HL-60 (cell line): Measurements from ENCODE around the gene KRTAP20-4.

Experiments
- DNase-seq, 2 experiments: peaks; one replicate each; pipeline ENCODE4 v3.0.0-alpha.2; 2010 to 2020; ENCODE audit warnings: low read depth in 1 of 2, low spot score in 1 of 2
- H3K27ac ChIP-seq: fragments of 250-450 bp; sonication (Bioruptor Pico); replicated peaks from 2 replicates; pipeline ENCODE4 v1.5.1; 2020; ENCODE audit warnings: mild to moderate bottlenecking, moderate library complexity
- H3K27me3 ChIP-seq: fragments of 250-450 bp; sonication (Bioruptor Pico); 2 replicates; pipeline ENCODE4 v1.5.1; 2021; ENCODE audit warnings: mild to moderate bottlenecking, moderate library complexity; ENCODE audit not compliant: insufficient read depth, poor library complexity, severe bottlenecking
- H3K4me3 ChIP-seq: replicated peaks from 2 replicates; pipeline ENCODE4 v1.5.1; 2011; ENCODE audit warnings: mild to moderate bottlenecking, control low read depth, low read length; ENCODE audit not compliant: insufficient read depth
- GABPA ChIP-seq: IDR thresholded peaks from 2 replicates; pipeline ENCODE4 v1.6.1; 2012; ENCODE audit warnings: low read depth
- POLR2AphosphoS5 ChIP-seq: IDR thresholded peaks from 2 replicates; pipeline ENCODE4 v1.6.1; 2012; ENCODE audit warnings: low read depth
- SPI1 ChIP-seq: IDR thresholded peaks from 2 replicates; pipeline ENCODE4 v1.6.1; 2012; ENCODE audit warnings: low read depth, mild to moderate bottlenecking, borderline replicate concordance
- long read RNA-seq: library from polyadenylated mRNA; unstranded; transcript quantifications from one replicate; pipeline ENCODE4 v2.0.0, GENCODE V29; 2020
- TF ChIP-seq, protein P1 (sequence below): IDR thresholded peaks from one replicate; pipeline ENCODE4 v1.5.1; 2011; ENCODE audit warnings: low read length, control low read depth, inconsistent platforms; ENCODE audit not compliant: insufficient read depth
- TF ChIP-seq, protein P2 (sequence below): IDR thresholded peaks from 2 replicates; pipeline ENCODE4 v1.6.1; 2012; ENCODE audit warnings: low read depth; ENCODE audit not compliant: insufficient replicate concordance

Gene KRTAP20-4
- long read RNA-seq, result 0 reads

DNA sequence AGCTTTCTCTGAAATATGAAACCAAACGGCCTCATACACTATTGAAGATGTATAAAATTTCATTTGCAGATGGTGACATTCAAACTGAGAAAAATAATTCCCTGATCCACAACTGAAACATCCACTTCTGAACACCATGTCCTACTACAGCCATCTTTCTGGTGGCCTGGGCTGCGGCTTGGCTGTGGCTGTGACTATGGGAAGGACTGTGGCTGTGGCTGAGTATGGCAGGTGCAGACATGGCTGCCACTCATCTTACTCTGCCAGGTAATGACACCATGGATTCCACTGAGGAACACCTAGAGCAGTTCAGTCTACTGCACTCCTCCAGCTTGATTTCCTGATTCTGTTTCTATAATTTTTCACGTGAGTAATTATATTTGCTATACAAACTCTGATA is at the start of gene KRTAP20-4:
Gene KRTAP20-4 (plus strand): TSS at position 106 of the 400 bp plus-strand sequence.
- TF ChIP-seq POLR2AphosphoS5 (no peak), SPI1 (no peak), GABPA (no peak)
- TF ChIP-seq, protein P1, sequence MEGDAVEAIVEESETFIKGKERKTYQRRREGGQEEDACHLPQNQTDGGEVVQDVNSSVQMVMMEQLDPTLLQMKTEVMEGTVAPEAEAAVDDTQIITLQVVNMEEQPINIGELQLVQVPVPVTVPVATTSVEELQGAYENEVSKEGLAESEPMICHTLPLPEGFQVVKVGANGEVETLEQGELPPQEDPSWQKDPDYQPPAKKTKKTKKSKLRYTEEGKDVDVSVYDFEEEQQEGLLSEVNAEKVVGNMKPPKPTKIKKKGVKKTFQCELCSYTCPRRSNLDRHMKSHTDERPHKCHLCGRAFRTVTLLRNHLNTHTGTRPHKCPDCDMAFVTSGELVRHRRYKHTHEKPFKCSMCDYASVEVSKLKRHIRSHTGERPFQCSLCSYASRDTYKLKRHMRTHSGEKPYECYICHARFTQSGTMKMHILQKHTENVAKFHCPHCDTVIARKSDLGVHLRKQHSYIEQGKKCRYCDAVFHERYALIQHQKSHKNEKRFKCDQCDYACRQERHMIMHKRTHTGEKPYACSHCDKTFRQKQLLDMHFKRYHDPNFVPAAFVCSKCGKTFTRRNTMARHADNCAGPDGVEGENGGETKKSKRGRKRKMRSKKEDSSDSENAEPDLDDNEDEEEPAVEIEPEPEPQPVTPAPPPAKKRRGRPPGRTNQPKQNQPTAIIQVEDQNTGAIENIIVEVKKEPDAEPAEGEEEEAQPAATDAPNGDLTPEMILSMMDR, result no peak
- TF ChIP-seq, protein P2, sequence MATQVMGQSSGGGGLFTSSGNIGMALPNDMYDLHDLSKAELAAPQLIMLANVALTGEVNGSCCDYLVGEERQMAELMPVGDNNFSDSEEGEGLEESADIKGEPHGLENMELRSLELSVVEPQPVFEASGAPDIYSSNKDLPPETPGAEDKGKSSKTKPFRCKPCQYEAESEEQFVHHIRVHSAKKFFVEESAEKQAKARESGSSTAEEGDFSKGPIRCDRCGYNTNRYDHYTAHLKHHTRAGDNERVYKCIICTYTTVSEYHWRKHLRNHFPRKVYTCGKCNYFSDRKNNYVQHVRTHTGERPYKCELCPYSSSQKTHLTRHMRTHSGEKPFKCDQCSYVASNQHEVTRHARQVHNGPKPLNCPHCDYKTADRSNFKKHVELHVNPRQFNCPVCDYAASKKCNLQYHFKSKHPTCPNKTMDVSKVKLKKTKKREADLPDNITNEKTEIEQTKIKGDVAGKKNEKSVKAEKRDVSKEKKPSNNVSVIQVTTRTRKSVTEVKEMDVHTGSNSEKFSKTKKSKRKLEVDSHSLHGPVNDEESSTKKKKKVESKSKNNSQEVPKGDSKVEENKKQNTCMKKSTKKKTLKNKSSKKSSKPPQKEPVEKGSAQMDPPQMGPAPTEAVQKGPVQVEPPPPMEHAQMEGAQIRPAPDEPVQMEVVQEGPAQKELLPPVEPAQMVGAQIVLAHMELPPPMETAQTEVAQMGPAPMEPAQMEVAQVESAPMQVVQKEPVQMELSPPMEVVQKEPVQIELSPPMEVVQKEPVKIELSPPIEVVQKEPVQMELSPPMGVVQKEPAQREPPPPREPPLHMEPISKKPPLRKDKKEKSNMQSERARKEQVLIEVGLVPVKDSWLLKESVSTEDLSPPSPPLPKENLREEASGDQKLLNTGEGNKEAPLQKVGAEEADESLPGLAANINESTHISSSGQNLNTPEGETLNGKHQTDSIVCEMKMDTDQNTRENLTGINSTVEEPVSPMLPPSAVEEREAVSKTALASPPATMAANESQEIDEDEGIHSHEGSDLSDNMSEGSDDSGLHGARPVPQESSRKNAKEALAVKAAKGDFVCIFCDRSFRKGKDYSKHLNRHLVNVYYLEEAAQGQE, result no peak
- H3K27me3 ChIP-seq, result no peaks in the 10 kb centered on the region
- H3K27ac ChIP-seq, result no peak within 1 kb of the TSS
- DNase-seq, result no peak
- H3K4me3 ChIP-seq, result no peak within 1 kb of the TSS

DNA sequence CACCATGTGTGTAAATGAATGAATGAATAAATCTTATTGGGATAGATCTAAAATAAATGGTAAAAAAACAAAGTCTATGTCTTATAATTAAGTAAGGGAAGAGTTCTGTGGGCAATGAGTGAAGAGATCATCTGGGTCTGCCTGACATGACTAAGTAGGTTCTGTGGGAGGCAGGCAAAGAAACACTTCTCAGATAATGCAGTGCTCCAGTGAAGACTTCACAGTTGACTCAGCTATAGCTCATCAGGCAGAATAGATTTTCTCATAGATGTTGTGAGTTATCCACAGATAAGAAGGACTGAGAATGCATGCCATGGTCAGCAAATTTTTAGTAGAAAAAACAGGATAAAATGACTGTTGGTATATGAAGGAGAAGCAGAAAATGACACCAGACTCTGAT is 42.7 kb upstream of the KRTAP20-4 start:
- DNase-seq, result no peak
- Histone ChIP-seq H3K4me3 (no peak overlapping the region), H3K27me3 (no peaks in the 10 kb centered on the region), H3K27ac (no peak overlapping the region)
- TF ChIP-seq, protein P1, result no peak
- TF ChIP-seq POLR2AphosphoS5, result no peak
- TF ChIP-seq GABPA, result no peak
- no peak for TF ChIP-seq SPI1
- TF ChIP-seq, protein P2, result no peak

DNA sequence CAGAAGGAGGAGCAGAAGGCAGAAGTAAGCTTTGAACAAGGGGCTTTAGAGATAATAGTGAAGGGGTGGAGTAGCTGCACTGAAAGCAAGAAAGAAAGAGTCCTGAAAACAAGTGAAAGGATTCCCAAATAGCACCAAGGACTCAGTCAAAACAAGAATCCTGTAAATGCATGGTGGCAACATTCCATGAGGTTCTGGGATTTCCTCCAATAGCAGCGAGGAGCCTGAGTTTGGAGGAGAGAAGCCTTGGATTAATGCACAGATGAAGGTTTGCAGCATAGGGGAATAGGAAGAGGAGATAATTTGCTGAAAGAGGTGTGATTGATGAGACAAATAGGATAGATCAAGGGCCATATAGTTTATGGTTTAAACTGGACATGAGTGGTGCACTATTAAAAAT is 41.1 kb upstream of the KRTAP20-4 start:
- Histone ChIP-seq H3K27me3 (no peaks in the 10 kb centered on the region), H3K4me3 (no peak overlapping the region), H3K27ac (no peak overlapping the region)
- TF ChIP-seq SPI1 (no peak), GABPA (no peak), POLR2AphosphoS5 (no peak)
- TF ChIP-seq, protein P2, result no peak
- no peak for DNase-seq
